Pancreas (tissue), 10 donors: ENCODE results near the gene MYCBP2. TPM values are rescaled to one million over a fixed set of nuclear protein-coding genes. Genes with fewer than 3 reads are reported as not detected.
"Not testable (repeated sequence)": the region's sequence is repeated elsewhere in the genome, so short reads cannot be mapped to it uniquely, and the experiment has no call there.

ENCODE experiments used
- ATAC-seq, 4 donors: fragments of 200-7000 bp; cut with Tn5 transposase; one replicate each; pipeline versions ENCODE4 v1.8.0 to v1.9.1; 2020; ENCODE audit warnings: mild to moderate bottlenecking in 4 of 4, moderate library complexity in 4 of 4
- DNase-seq, 6 donors: peaks; one replicate each; pipeline ENCODE4 v3.0.0-alpha.2; 2020
- FAIRE-seq: peaks from 2 replicates; lab custom pipeline; 2012; peaks lifted over from hg19 to GRCh38; lab: Jason Lieb, UNC
- H3K27ac ChIP-seq, 4 donors: fragments of 200-600 bp; sonication (generic); 1 replicate in 3 of 4; 2 replicates in 1 of 4; pipeline versions ENCODE4 v1.5.0 to v1.8.0; 2020
- H3K27me3 ChIP-seq, 4 donors: fragments of 200-600 bp; one replicate each; pipeline ENCODE4 v1.8.0; 2021
- H3K36me3 ChIP-seq, 3 donors: fragments of 200-600 bp; sonication (generic) in 1 of 3; one replicate each; pipeline versions ENCODE4 v1.5.0 to v1.8.0; 2020 to 2021
- H3K4me1 ChIP-seq, 3 donors: fragments of 200-600 bp; one replicate each; pipeline ENCODE4 v1.8.0; 2021
- H3K4me3 ChIP-seq, 4 donors: fragments of 200-600 bp; sonication (generic) in 2 of 4; one replicate each; pipeline versions ENCODE4 v1.5.0 to v1.8.0; 2020 to 2021
- H3K9me3 ChIP-seq, 4 donors: fragments of 200-600 bp; one replicate each; pipeline ENCODE4 v1.8.0; 2021
- CTCF ChIP-seq, 4 donors: fragments of 200-600 bp; sonication (generic) in 3 of 4; IDR thresholded peaks; one replicate each; pipeline versions ENCODE4 v1.5.0 to v1.8.0; 2021; ENCODE audit warnings: antibody characterized with exemption in 4 of 4
- WGBS, 2 donors: extraction: QIAGEN DNeasy Blood & Tissue Kit; methylation state at CpG; one replicate each; pipeline ENCODE4 v1.1.7; 2013; 5-methylcytosine and 5-hydroxymethylcytosine counted together
- intact Hi-C, 3 donors: fragments of 100-400 bp; cut with DNase I; formaldehyde crosslinking; loops; one replicate each; pipeline versions ENCODE4 v1.11.1 to v1.14.2; 2022
- polyA plus RNA-seq, 2 donors: library from polyadenylated mRNA; stranded (reverse); fragments of 200-250 nt; gene quantifications; one replicate each; pipeline ENCODE4 v1.2.3, GENCODE V29; 2013
- total RNA-seq, 6 donors: library from RNA; stranded (reverse); fragmentation: NEBNext Ultra II Directional in 4 of 6; extraction: Animal tissue kit (Norgen Biotek cat#: 25700) in 4 of 6; gene quantifications; one replicate each; pipeline versions ENCODE4 v1.2.1 to v1.2.4, GENCODE V29; 2021 to 2023
- donor health status: healthy with polysubstance abuse.
- donor health status: DM: no; HTN: no; CAD: no; lungs with moderate emphysema.
- donor health status: DM: no; HTN: no; CAD: no.
- donor health status: control.
- donor health status: control.
- donor health status: Bipolar disorder and iron deficiency.
- donor health status: DM: yes; HTN: yes; CAD: no.
- donor health status: DM: no; HTN: no; CAD: no.
- donor health status: DM: no; HTN: no; CAD: no.
- donor health status: DM: yes; HTN: yes; CAD: no.

Gene MYCBP2
- total and polyA plus RNA-seq, 8 donors = 17.6 to 49.1 (median 43.1) TPM

GRCh38 chr13:77218274-77218673, 108.6 kb downstream of the MYCBP2 start:
- Histone ChIP-seq H3K9me3 (no peaks in the 10 kb centered on the region), H3K36me3 (peaks cover 0 to 15% (median 0%) of the 10 kb centered on the region in 3 donors), H3K4me1 (no peaks in the 10 kb centered on the region), H3K27ac (no peak overlapping the region), H3K27me3 (no peaks in the 10 kb centered on the region), H3K4me3 (no peak overlapping the region)
- WGBS, 2 donors = 82 to 85% methylated on average over 4 of the region's 4 CpGs
- no peak for FAIRE-seq
- intact Hi-C loops = no loop called here
- ATAC-seq = no peak
- no peak for DNase-seq
- TF ChIP-seq CTCF (IDR thresholded peaks at IDR 0.05) = no peak

- intact Hi-C loops = no loop called here
- no peak for FAIRE-seq
- H3K9me3 ChIP-seq = no peaks in the 10 kb centered on the region
- no peaks in the 10 kb centered on the region for H3K27me3 ChIP-seq
- TF ChIP-seq CTCF (IDR thresholded peaks at IDR 0.05) = no peak
- no peak for ATAC-seq
- WGBS, 2 donors = 95 to 96% methylated on average over 2 of the region's 2 CpGs
- H3K4me1 ChIP-seq = no peaks in the 10 kb centered on the region
- DNase-seq = no peak
- no peak overlapping the region for H3K4me3 ChIP-seq
- H3K36me3 ChIP-seq = peaks cover 0 to 19% (median 0%) of the 10 kb centered on the region in 3 donors
- H3K27ac ChIP-seq = no peak overlapping the region
Measured at GRCh38 chr13:77215543-77215942, 111.4 kb downstream of the MYCBP2 start.

- Histone ChIP-seq H3K36me3 (peaks cover 0 to 19% (median 0%) of the 10 kb centered on the region in 3 donors), H3K4me3 (no peak overlapping the region), H3K4me1 (no peaks in the 10 kb centered on the region), H3K9me3 (no peaks in the 10 kb centered on the region), H3K27ac (no peak overlapping the region), H3K27me3 (no peaks in the 10 kb centered on the region)
- intact Hi-C loops = no loop called here
- no peak for DNase-seq
- ATAC-seq = no peak
- no peak for TF ChIP-seq CTCF (IDR thresholded peaks at IDR 0.05)
- FAIRE-seq = no peak
- WGBS, 2 donors = 89 to 94% methylated on average over 5 of the region's 5 CpGs
Measured at GRCh38 chr13:77213644-77214043, 113.2 kb downstream of the MYCBP2 start.

- intact Hi-C loops = no loop called here
- H3K4me1 ChIP-seq = no peaks in the 10 kb centered on the region
- no peaks in the 10 kb centered on the region for H3K9me3 ChIP-seq
- ATAC-seq (no peak), FAIRE-seq (no peak), DNase-seq (no peak)
- no peak overlapping the region for H3K4me3 ChIP-seq
- 100% methylated on average over 1 of the region's 1 CpG for WGBS, 2 donors
- peaks cover 0 to 6% (median 4%) of the 10 kb centered on the region in 3 donors for H3K36me3 ChIP-seq
- no peak for TF ChIP-seq CTCF (IDR thresholded peaks at IDR 0.05)
- no peak overlapping the region for H3K27ac ChIP-seq
- no peaks in the 10 kb centered on the region for H3K27me3 ChIP-seq
Measured at GRCh38 chr13:77207943-77208342, 119.0 kb downstream of the MYCBP2 start.

DNA sequence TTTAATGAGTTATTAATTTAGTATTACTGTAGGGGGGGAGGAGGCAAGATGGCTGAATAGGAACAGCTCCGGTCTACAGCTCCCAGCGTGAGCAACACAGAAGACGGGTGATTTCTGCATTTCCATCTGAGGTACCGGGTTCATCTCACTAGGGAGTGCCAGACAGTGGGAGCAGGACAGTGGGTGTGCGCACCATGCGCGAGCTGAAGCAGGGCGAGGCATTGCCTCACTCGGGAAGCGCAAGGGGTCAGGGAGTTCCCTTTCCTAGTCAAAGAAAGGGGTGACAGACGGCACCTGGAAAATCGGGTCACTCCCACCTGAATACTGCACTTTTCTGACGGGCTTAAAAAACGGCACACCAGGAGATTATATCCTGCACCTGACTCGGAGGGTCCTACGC, 127.9 kb downstream of the MYCBP2 start:
- FAIRE-seq, H3K4me3 ChIP-seq, DNase-seq, H3K9me3 ChIP-seq, H3K27me3 ChIP-seq, H3K4me1 ChIP-seq, intact Hi-C loops, H3K27ac ChIP-seq, ATAC-seq, H3K36me3 ChIP-seq: not testable (repeated sequence)
- 96 to 98% methylated on average over 10 to 15 of the region's 16 CpGs for WGBS, 2 donors
